Endothelial cell of umbilical vein (primary cell): ENCODE results near the gene SEMA4G. TPM values are rescaled to one million over a fixed set of nuclear protein-coding genes. Genes with fewer than 3 reads are reported as not detected.

Source experiments
- BruUV-seq: library from RNA; stranded (reverse); fragments of 400-500 nt; replicated peaks from 2 replicates; lab custom pipeline; 2021; lab: Mats Ljungman, UMichigan
- CTCF ChIA-PET: fragments of 300-600, 350-600 bp; sonication (Branson Sonifier 250); formaldehyde crosslinking; loops from one replicate; lab custom pipeline; 2021; ENCODE audit warnings: antibody characterized with exemption, inconsistent platforms; lab: Charles Lee
- POLR2A ChIA-PET: fragments of 300-600, 350-600 bp; sonication (Branson Sonifier 250); formaldehyde crosslinking; loops from one replicate; lab custom pipeline; 2021; ENCODE audit warnings: antibody characterized with exemption, inconsistent platforms; lab: Charles Lee
- DNase-seq: peaks from one replicate; pipeline ENCODE4 v3.0.0-alpha.2; 2011; ENCODE audit warnings: low read depth, low spot score
- FAIRE-seq: peaks from 2 replicates; lab custom pipeline; 2011; peaks lifted over from hg19 to GRCh38; lab: Jason Lieb, UNC
- H2AFZ ChIP-seq: 2 replicates; pipeline ENCODE4 v1.6.0; 2012; ENCODE audit warnings: low read depth, low read length, control low read depth, inconsistent platforms
- H3K27ac ChIP-seq: 2 replicates; pipeline ENCODE4 v1.5.1; 2011; ENCODE audit warnings: low read depth, mild to moderate bottlenecking, control low read depth, low read length, moderate library complexity; ENCODE audit not compliant: insufficient read depth
- H3K27me3 ChIP-seq, 2 experiments: 2 replicates each; pipeline versions ENCODE4 v1.6.0 to v1.6.1; 2011; ENCODE audit warnings: low read length in 2 of 2, mixed read lengths in 1 of 2; ENCODE audit not compliant: control insufficient read depth in 2 of 2, insufficient read depth in 2 of 2
- H3K36me3 ChIP-seq, 2 experiments: 2 replicates in 1 of 2; 3 replicates in 1 of 2; pipeline ENCODE4 v1.5.1; 2011; ENCODE audit warnings: low read length in 2 of 2, mild to moderate bottlenecking in 1 of 2, moderate library complexity in 1 of 2; ENCODE audit not compliant: control insufficient read depth in 2 of 2, insufficient read depth in 2 of 2; ENCODE audit errors: extremely low read depth in 1 of 2
- H3K4me1 ChIP-seq: 3 replicates; pipeline ENCODE4 v1.5.1; 2011; ENCODE audit warnings: mild to moderate bottlenecking, low read length; ENCODE audit not compliant: control insufficient read depth, insufficient read depth; ENCODE audit errors: extremely low read depth
- H3K4me2 ChIP-seq: 2 replicates; pipeline ENCODE4 v1.6.1; 2011; ENCODE audit warnings: low read length, control low read depth, mixed read lengths; ENCODE audit not compliant: insufficient read depth
- H3K4me3 ChIP-seq, 3 experiments: fragments of 200-600 bp in 1 of 3; sonication (generic), shearing (Covaris generic) in 1 of 3; replicated peaks in 1 of 3; 2 replicates each; pipeline ENCODE4 v1.5.1; 2011 to 2016; ENCODE audit warnings: control low read depth in 3 of 3, low read length in 3 of 3, mild to moderate bottlenecking in 2 of 3, inconsistent platforms in 1 of 3, low read depth in 1 of 3, moderate library complexity in 1 of 3; ENCODE audit not compliant: insufficient read depth in 1 of 3
- H3K79me2 ChIP-seq: 2 replicates; pipeline ENCODE4 v1.6.0; 2012; ENCODE audit warnings: low read length, inconsistent platforms; ENCODE audit not compliant: control insufficient read depth, insufficient read depth
- H3K9ac ChIP-seq: replicated peaks from 2 replicates; pipeline ENCODE3; 2011; ENCODE audit warnings: low read length, control low read depth; ENCODE audit not compliant: insufficient read depth; ENCODE audit errors: extremely low read depth
- H3K9me1 ChIP-seq: replicated peaks from 3 replicates; pipeline ENCODE4 v1.6.0; 2011; ENCODE audit warnings: mild to moderate bottlenecking, low read length; ENCODE audit not compliant: control insufficient read depth, insufficient read depth; ENCODE audit errors: extremely low read depth
- H3K9me3 ChIP-seq: replicated peaks from 2 replicates; pipeline ENCODE4 v1.5.1; 2012; ENCODE audit warnings: low read length, inconsistent platforms; ENCODE audit not compliant: control insufficient read depth, insufficient read depth
- H4K20me1 ChIP-seq: replicated peaks from 2 replicates; pipeline ENCODE3; 2011; ENCODE audit warnings: mild to moderate bottlenecking, low read length; ENCODE audit not compliant: control insufficient read depth, insufficient read depth; ENCODE audit errors: extremely low read depth
- CTCF ChIP-seq, 2 donors: IDR thresholded peaks; 1 replicate in 1 of 2; 2 replicates in 1 of 2; pipeline ENCODE4 v1.5.1; 2011; ENCODE audit warnings: low read length in 2 of 2, mild to moderate bottlenecking in 2 of 2, moderate library complexity in 2 of 2, control low read depth in 1 of 2, inconsistent platforms in 1 of 2, low read depth in 1 of 2; ENCODE audit not compliant: insufficient read depth in 1 of 2; ENCODE audit errors: extremely low read depth in 1 of 2
- EZH2 ChIP-seq: IDR thresholded peaks from 2 replicates; pipeline ENCODE4 v1.6.1; 2012; ENCODE audit warnings: borderline replicate concordance, low read depth, mild to moderate bottlenecking, moderate library complexity, low read length, inconsistent platforms; ENCODE audit not compliant: severe bottlenecking
- FOS ChIP-seq: IDR thresholded peaks from 2 replicates; pipeline ENCODE4 v1.6.1; 2011; ENCODE audit warnings: mild to moderate bottlenecking, low read length, moderate library complexity, borderline replicate concordance; ENCODE audit not compliant: insufficient read depth
- GATA2 ChIP-seq: IDR thresholded peaks from 2 replicates; pipeline ENCODE4 v1.7.0; 2011; ENCODE audit warnings: low read depth, mild to moderate bottlenecking, moderate library complexity, mixed read lengths, low read length; ENCODE audit not compliant: insufficient read length, insufficient read depth
- JUN ChIP-seq: IDR thresholded peaks from 2 replicates; pipeline ENCODE4 v1.6.1; 2011; ENCODE audit warnings: borderline replicate concordance, low read depth; ENCODE audit not compliant: insufficient read length, insufficient read depth
- MAX ChIP-seq: IDR thresholded peaks from 2 replicates; pipeline ENCODE4 v1.6.1; 2011; ENCODE audit not compliant: insufficient read depth, insufficient read length
- MYC ChIP-seq: IDR thresholded peaks from one replicate; pipeline ENCODE4 v1.6.1; 2011; ENCODE audit warnings: mild to moderate bottlenecking, low read depth, low read length
- POLR2A ChIP-seq: IDR thresholded peaks from 2 replicates; pipeline ENCODE4 v1.6.1; 2012; ENCODE audit warnings: low read depth, mild to moderate bottlenecking, control low read depth, low read length
- POLR2AphosphoS5 ChIP-seq: IDR thresholded peaks from 2 replicates; pipeline ENCODE4 v1.6.1; 2012; ENCODE audit warnings: low read depth, mild to moderate bottlenecking, control low read depth, low read length, moderate library complexity; ENCODE audit not compliant: insufficient read depth
- dilution Hi-C: fragments of 300-500 bp; cut with MboI; formaldehyde crosslinking; loops from one replicate; pipeline ENCODE4 v1.15.0; 2019; ENCODE audit warnings: low sequenced_read_pairs; ENCODE audit not compliant: extremely low pct_ligation_motif_present
- intact Hi-C: fragments of 100-400 bp; cut with micrococcal nuclease; formaldehyde crosslinking; loops from one replicate; pipeline ENCODE4 v1.10.0; 2022
- polyA plus RNA-seq, 4 experiments: library from polyadenylated mRNA; depleted of rRNA in 3 of 4; stranded (reverse) in 3 of 4; unstranded in 1 of 4; fragments of >200 nt; gene quantifications; 2 replicates each; pipeline versions ENCODE4 v1.2.1 to v1.2.3, GENCODE V29; 2011 to 2012; ENCODE audit warnings: missing spikeins in 1 of 4
- total RNA-seq: library from RNA; stranded (reverse); gene quantifications from 2 replicates; pipeline ENCODE4 v1.2.3, GENCODE V29; 2021

Gene SEMA4G
- total and polyA plus RNA-seq, 2 donors (not counting 3 experiments of a cell fraction or from before 2014, with no cell fraction given), result 6.0 to 10.4 TPM

GRCh38 chr10:100998183-100998990, 29.1 kb downstream of the SEMA4G start:
- Histone ChIP-seq H2AFZ (peak overlapping the region; percentile 38), H3K4me1 (peaks cover 33% of the 10 kb centered on the region), H3K79me2 (peaks cover 32% of the 10 kb centered on the region), H3K4me2 (peak overlapping the region; percentile 6), H3K9me3 (no peaks in the 10 kb centered on the region), H3K9me1 (no peaks in the 10 kb centered on the region), H4K20me1 (no peaks in the 10 kb centered on the region), H3K36me3 (peaks cover 2 to 9% of the 10 kb centered on the region in 2 experiments), H3K27me3 (no peaks in the 10 kb centered on the region), H3K9ac (peak overlapping the region; percentile 84), H3K27ac (peak overlapping the region; percentile 86), H3K4me3 (peak overlapping the region in 2 of 3 experiments; percentile 1 to 85)
- DNase-seq, result peak; percentile 85
- dilution Hi-C loops, result no loop called here
- CTCF ChIA-PET, result interaction anchor here (0.6 to 12.6 kb wide), 13 partner anchors 10 to 1816 kb away, joined by 3 to 254 read pairs (median 4); partner anchors contain the start of genes MRPL43, PDZD7, SEMA4G and SFXN3
- FAIRE-seq, result peak; percentile 83
- POLR2A ChIA-PET, result no interaction called here
- BruUV-seq, result TSS peak; percentile 60
- intact Hi-C loops, result loop anchor here (1.0 to 2.0 kb wide), 2 partner anchors 15 to 62 kb away; partner anchors contain the start of gene KAZALD1
- TF ChIP-seq FOS, result peak; percentile 29
- TF ChIP-seq MAX, result no peak

GRCh38 chr10:100998991-100999741, 29.9 kb downstream of the SEMA4G start:
- Histone ChIP-seq H3K27ac (peak overlapping the region; percentile 86), H3K4me1 (peaks cover 33% of the 10 kb centered on the region), H3K4me3 (peak overlapping the region; percentile 6 to 85 (median 29)), H3K27me3 (no peaks in the 10 kb centered on the region), H4K20me1 (no peaks in the 10 kb centered on the region), H3K4me2 (peak overlapping the region; percentile 50), H2AFZ (peak overlapping the region; percentile 16), H3K9ac (peak overlapping the region; percentile 84), H3K36me3 (peaks cover 5 to 17% of the 10 kb centered on the region in 2 experiments), H3K79me2 (peaks cover 34% of the 10 kb centered on the region), H3K9me1 (no peaks in the 10 kb centered on the region), H3K9me3 (no peaks in the 10 kb centered on the region)
- POLR2A ChIA-PET, result interaction anchor here (1.0 kb wide), 1 partner anchor 12 kb away, joined by 3 read pairs; no protein-coding TSS in a partner anchor
- BruUV-seq, result no TSS peak
- dilution Hi-C loops (no loop called here), intact Hi-C loops (loop anchor here (1.0 to 2.0 kb wide), 2 partner anchors 14 to 62 kb away; partner anchors contain the start of gene KAZALD1)
- peak; percentile 80 for FAIRE-seq
- CTCF ChIA-PET, result interaction anchor here (0.7 to 12.6 kb wide), 6 partner anchors 9 to 42 kb away, joined by 4 to 254 read pairs (median 16); no protein-coding TSS in a partner anchor
- TF ChIP-seq POLR2AphosphoS5 (peak; percentile 72), POLR2A (peak; percentile 76), FOS (no peak), JUN (no peak), CTCF (IDR thresholded peaks at IDR 0.05; ENCODE audit: extremely low read depth in 1 of 2, insufficient read depth in 1 of 2, low read depth in 1 of 2, low read length in 2 of 2) (peak; percentile 92 to 95), EZH2 (no peak), MYC (no peak), GATA2 (no peak), MAX (no peak)
- DNase-seq, result peak; percentile 75
